ENCODE data around the gene TBC1D1.

Gene TBC1D1

DNA sequence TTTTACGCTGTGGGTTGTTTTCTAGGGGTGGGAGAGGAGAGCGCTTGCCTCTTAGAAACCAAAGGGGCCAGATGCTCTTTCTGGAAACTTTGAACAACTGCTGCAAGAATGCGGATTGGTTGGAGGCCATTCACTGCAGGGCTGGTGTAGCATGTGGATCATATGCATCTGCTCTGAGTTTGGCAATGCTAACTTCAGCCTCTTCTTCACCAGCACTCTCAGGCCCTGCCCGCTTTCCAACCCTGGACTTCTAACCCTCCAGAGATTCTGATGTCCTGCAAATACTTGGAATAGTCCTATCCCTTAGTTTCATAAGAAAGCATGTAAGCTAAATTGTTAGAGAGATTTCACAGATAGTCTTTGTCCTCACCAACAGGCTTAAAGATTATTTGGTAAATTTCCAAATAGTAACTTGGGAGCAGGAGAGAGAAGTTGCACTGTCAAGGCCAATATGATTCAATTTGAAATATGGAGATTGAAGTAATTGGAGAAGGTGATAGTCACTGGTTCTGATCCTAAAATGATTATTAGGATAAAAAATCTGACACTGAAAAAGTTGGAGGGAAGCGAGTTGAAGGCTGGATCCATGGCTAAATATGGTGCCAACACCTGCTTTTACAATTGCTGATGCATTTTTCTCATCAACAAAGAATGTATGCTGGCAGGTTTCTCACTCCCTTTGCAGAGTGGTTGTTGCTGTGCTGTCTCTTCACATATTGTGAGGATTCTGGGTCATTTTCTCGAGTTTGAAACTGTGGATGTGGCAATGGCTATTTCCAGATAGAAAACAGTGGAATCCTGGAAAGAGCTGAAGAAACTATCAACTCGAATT, 279.7 kb downstream of the TBC1D1 start:
- DNase-seq (ENCODE audit: low read depth in 1 of 2, low spot score in 1 of 2) = no peak
- TF ChIP-seq JUND (IDR thresholded peaks at IDR 0.05; ENCODE audit: low read depth) = no peak
- in situ Hi-C loops (cut with HindIII; ENCODE audit: low pct_unique_long_range_greater_than_20kb, low sequenced_read_pairs) = no loop called here

DNA sequence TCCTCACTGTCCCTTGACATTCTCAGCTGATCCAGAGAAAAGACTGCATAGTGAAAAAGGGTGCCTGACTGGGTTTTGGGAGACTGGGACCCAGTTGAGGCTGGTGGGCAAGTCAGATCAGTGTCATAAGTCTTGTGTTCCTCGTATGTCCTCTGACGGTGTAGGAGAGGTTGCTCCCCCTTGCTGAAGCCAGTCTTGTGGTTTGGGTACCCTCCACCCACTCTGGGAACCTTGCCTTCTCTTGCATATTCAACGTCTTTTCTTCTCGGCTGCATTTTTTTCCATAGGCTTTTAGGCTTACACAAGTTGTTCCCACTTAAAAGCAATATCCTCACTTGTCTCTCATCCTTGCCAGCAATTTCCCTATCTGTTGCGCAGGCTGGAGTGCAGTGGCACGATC, 281.2 kb downstream of the TBC1D1 start:
- in situ Hi-C loops (cut with HindIII; ENCODE audit: low pct_unique_long_range_greater_than_20kb, low sequenced_read_pairs) = no loop called here
- TF ChIP-seq JUND (IDR thresholded peaks at IDR 0.05; ENCODE audit: low read depth) = no peak
- DNase-seq (ENCODE audit: low read depth in 1 of 2, low spot score in 1 of 2) = no peak

DNA sequence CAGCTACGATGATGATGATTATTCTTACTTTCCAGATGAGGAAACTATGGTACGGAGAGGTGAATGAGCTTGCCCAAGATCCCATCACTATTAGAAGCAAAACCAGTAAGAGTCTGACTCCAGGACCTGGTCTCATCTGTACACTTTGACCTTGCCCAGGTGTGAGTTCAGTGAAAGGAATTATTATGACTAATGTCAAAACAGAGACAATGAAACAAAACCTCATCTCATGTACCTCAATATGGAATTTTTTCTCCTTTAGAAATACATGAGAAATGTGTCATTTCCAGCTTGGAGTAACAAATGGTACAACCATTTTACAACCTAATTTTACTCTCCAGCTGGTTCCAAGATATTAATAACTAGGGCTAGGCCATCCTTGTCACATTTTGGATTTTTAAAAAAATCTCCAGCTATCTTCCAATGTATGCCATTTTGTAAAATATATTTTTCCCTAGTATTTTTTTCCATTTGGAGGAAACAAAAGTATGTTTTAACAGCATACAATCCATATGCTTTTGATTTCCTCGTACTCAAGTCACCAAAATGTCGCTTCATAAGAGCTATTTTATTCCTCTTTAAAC, 283.1 kb downstream of the TBC1D1 start:
- in situ Hi-C loops (cut with HindIII; ENCODE audit: low pct_unique_long_range_greater_than_20kb, low sequenced_read_pairs) = no loop called here
- DNase-seq (ENCODE audit: low read depth in 1 of 2, low spot score in 1 of 2) = no peak
- TF ChIP-seq JUND (IDR thresholded peaks at IDR 0.05; ENCODE audit: low read depth) = no peak

DNA sequence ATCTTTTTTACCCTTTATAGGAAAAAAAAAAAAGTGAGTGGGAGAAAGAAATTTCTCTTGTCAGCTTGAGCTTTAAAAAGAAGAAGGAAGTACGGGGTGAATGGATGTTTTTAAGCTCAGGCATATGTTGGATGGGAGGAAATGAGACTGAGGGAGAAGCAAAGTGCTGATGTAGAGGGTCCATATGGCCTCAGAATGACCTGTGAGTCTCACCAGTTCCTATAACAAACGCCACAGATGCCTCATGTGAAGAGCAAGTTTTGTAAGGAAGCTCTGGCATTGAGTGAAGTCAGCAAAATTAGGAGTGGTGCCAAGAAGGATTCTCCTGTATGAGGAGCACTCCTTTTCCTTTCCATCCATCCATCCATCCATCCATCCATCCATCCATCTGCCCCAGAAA, 283.9 kb downstream of the TBC1D1 start:
- in situ Hi-C loops (cut with HindIII; ENCODE audit: low pct_unique_long_range_greater_than_20kb, low sequenced_read_pairs) = no loop called here
- no peak for TF ChIP-seq JUND (IDR thresholded peaks at IDR 0.05; ENCODE audit: low read depth)
- no peak for DNase-seq (ENCODE audit: low read depth in 1 of 2, low spot score in 1 of 2)

DNA sequence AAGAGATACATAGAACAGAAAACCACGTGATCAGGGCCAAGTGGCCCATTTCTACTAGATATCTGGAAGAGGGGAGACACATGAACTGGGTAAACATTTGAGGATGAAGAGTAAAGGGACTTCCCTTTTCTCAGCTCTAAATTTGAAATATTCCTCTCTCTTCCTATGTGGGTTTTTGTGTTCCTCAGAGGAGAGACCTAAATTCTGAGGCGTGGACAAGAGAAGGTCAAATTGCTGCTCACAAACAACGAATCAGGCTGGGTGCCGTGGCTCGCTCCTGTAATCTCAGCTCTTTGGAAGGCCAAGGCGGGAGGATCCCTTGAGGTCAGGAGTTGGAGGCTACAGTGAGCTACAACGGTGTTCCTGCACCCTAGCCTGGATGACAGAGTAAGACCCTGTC, 285.3 kb downstream of the TBC1D1 start:
- in situ Hi-C loops (cut with HindIII; ENCODE audit: low pct_unique_long_range_greater_than_20kb, low sequenced_read_pairs) = no loop called here
- TF ChIP-seq JUND (IDR thresholded peaks at IDR 0.05; ENCODE audit: low read depth) = no peak
- DNase-seq (ENCODE audit: low read depth in 1 of 2, low spot score in 1 of 2) = no peak

DNA sequence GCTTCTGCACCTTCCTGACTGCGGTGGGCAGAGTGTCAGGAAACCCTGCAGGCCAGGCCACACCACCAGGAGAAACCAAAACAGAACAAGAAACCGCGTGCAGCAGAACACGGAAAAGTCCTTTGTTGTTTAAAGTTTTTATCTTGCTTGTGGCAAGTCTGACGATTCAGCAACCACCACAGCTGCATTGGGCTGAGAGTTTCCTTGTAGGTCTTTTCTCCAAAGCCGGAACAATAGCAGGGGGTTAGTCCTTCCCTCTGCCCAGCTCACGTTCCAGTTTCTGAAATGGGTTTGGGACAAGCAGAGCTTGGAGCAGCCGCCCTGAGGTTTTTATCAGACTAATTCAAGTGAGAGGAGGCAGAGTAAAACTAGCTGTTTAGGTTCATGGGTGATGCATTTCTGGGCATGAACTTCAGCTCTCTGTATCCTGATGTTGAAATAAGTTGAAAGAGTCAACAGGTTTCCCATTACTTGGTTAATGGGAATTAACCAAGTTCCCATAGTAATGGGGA, 286.2 kb downstream of the TBC1D1 start:
- TF ChIP-seq JUND (IDR thresholded peaks at IDR 0.05; ENCODE audit: low read depth) = no peak
- no peak for DNase-seq (ENCODE audit: low read depth in 1 of 2, low spot score in 1 of 2)
- in situ Hi-C loops (cut with HindIII; ENCODE audit: low pct_unique_long_range_greater_than_20kb, low sequenced_read_pairs) = no loop called here

DNA sequence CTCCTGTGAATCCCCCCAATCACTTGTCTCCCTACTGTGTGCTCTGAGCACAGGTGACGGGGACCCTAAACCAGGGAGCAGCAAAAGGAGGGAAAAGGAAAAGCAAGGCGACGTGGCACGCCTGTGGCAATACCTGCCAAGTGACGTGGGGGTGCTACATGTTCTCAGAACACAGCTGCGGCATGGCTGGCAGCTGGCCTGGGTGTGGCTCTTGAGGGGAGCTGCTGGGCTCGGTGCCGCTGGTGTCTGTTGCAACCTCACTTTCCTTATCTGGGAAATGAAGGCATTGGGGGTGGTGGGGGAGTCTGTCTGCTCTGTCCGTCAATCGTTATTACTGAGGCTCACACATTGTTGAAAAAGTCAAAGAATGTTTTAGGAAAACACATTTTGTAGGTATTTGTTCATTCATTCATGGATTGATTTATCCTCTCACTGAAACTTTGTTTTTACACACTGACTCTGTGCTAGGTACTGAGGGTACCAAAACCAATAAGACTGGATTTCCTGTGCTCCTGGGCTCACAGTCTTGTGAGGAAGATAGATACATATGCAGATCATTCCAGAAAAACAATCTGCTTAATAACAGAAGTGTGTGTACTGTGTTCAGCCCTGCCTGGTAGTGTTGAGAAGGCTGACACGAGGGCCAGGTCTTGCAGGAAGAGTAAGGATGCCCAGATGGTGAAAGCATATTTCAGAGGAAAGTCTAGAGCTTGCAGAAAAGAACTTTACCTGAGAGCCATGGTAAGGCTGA, 286.9 kb downstream of the TBC1D1 start:
- TF ChIP-seq JUND (IDR thresholded peaks at IDR 0.05; ENCODE audit: low read depth) = no peak
- no peak for DNase-seq (ENCODE audit: low read depth in 1 of 2, low spot score in 1 of 2)
- in situ Hi-C loops (cut with HindIII; ENCODE audit: low pct_unique_long_range_greater_than_20kb, low sequenced_read_pairs) = no loop called here

DNA sequence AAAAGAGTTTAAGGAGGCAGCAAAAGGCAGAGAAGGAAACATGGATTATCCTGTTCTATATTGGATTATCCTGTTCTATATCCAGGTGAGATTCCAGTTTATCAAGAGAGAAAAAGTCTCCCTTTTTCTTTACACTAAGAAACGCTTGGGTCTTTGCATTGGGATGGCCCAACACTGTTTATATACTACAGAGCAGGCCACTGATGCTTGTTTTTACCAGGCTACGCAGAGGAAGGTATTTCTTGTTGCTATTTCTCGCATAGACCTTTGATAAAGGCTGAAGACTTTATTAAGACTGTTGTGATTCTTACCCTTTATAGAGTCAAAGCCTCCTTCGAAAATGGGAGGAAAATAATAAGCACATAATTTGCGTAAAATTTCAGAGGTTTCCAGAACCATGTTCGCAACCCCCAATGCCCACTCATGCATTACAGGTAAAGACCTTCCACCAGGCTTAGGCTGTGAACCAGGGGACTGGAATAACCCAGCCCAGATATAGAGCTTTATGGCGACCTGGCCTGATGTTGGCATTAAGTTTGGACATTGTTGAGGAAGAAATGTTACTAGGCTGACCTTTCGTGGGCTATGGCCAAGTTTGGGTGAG, 287.6 kb downstream of the TBC1D1 start:
- in situ Hi-C loops (cut with HindIII; ENCODE audit: low pct_unique_long_range_greater_than_20kb, low sequenced_read_pairs) = no loop called here
- no peak for DNase-seq (ENCODE audit: low read depth in 1 of 2, low spot score in 1 of 2)
- no peak for TF ChIP-seq JUND (IDR thresholded peaks at IDR 0.05; ENCODE audit: low read depth)

DNA sequence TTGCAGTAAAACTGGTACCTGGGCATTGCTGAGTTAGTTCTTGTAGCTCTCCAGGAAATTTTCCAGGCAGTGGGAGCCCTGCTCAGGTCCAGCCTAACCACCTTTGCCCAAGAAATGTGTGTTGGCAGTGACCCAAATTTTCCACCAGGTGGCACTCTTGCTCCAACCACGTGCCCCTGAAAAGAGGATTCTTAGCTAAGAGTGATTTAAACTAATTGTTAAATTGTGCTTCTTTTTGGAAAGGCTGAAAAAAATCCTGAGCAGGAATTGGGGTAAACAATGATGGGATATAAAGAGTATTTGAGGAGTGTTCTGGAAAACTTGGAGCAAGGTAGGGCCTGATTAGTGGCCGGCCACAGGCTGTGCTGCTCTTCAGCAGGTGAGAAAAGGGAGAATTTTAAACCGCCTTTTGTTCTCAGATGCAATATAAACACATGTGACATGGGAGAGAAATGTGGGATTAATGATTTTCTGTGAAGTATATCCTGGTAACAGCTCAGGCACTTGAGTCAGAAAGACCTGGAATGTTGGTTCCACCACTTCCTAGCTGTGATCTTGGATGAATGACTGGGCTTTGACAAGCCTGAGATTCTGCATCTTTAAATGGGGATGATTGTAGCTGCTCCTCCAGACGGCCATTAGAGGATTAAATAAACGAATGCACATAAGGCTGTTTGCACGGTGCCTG, 288.9 kb downstream of the TBC1D1 start:
- no peak for TF ChIP-seq JUND (IDR thresholded peaks at IDR 0.05; ENCODE audit: low read depth)
- in situ Hi-C loops (cut with HindIII; ENCODE audit: low pct_unique_long_range_greater_than_20kb, low sequenced_read_pairs) = no loop called here
- DNase-seq (ENCODE audit: low read depth in 1 of 2, low spot score in 1 of 2) = peak; percentile 37 to 71

DNA sequence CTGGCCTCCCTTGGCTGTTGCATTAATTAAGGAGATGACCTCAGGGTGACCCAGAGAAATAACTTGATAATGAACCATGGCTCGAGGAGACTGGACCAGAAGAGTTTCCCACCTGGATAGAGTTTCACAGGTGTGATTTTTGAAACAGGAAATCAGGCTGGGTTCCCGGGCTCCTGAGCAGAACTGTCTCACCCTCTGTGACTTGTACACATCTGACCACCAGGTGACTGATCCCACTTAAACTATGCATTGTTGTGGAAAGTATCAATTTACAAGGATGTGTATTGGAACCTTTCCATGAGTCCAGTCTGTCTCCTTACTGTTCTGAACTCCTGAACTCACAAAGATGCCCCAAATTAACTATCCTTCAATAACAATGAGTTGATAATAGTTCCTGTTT, 289.6 kb downstream of the TBC1D1 start:
- TF ChIP-seq JUND (IDR thresholded peaks at IDR 0.05; ENCODE audit: low read depth) = no peak
- DNase-seq (ENCODE audit: low read depth in 1 of 2, low spot score in 1 of 2) = no peak
- in situ Hi-C loops (cut with HindIII; ENCODE audit: low pct_unique_long_range_greater_than_20kb, low sequenced_read_pairs) = no loop called here

DNA sequence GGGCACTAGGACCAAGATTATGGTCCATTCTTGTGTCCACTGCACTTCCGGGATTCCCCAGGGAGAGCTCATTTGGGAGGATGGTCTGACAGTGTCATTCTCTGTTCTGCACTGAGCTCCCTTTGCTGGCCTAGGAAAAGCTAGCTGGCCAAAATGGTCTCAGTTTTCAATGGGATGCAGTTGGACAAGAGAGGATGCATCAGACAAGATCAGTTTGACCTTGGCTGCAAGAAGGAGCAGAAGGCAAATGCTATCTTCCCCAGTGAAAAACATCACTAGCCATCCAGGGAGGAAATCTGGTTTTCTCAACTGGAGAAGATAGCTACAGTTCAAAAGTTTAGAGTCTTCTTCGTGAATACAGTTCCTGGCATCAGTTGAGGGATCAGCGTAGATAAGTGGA, 290.4 kb downstream of the TBC1D1 start:
- in situ Hi-C loops (cut with HindIII; ENCODE audit: low pct_unique_long_range_greater_than_20kb, low sequenced_read_pairs) = no loop called here
- no peak for TF ChIP-seq JUND (IDR thresholded peaks at IDR 0.05; ENCODE audit: low read depth)
- DNase-seq (ENCODE audit: low read depth in 1 of 2, low spot score in 1 of 2) = no peak

DNA sequence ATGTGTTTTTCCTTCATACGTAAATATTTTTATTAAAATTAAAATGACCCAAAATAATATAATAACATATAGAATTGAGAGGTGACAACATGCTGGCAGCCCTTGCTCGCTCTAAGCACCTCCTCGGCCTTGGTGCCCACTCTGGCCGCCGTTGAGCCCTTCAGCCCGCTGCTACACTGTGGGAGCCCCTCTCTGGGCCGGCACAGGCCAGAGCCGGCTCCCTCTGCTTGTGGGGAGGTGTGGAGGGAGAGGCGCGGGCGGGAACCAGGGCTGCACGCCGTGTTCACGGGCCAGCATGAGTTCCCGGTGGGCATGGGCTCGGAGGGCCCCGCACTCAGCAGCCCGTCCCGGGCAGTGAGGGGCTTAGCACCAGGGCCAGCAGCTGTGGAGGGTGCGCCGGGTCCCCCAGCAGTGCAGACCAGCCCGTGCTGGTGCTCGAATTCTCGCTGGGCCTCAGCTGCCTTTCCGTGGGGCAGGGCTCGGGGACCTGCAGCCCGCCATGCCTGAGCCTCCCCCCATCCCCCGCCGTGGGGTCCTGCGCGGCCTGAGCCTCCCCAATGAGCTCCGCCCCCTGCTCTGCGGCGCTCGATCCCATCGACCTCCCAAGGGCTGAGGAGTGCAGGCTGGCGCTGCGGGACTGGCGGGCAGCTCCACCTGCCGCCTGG, 291.6 kb downstream of the TBC1D1 start:
- in situ Hi-C loops (cut with HindIII; ENCODE audit: low pct_unique_long_range_greater_than_20kb, low sequenced_read_pairs) = no loop called here
- TF ChIP-seq JUND (IDR thresholded peaks at IDR 0.05; ENCODE audit: low read depth) = no peak
- DNase-seq (ENCODE audit: low read depth in 1 of 2, low spot score in 1 of 2) = no peak

All from T47D (cell line).